Kidney (tissue), 14 donors: ENCODE results near the gene ATP1B1. TPM values are rescaled to one million over a fixed set of nuclear protein-coding genes. Genes with fewer than 3 reads are reported as not detected.
A peak's percentile ranks its signal among the peaks of the same experiment; 100 is the strongest.

Experiments used
- DNase-seq, 5 donors: peaks; one replicate each; pipeline ENCODE4 v3.0.0-alpha.2; 2013 to 2020
- FAIRE-seq: peaks from 2 replicates; lab custom pipeline; 2012; peaks lifted over from hg19 to GRCh38; lab: Jason Lieb, UNC
- H3K27ac ChIP-seq, 2 donors: one replicate each; pipeline ENCODE4 v1.7.0; 2013; ENCODE audit warnings: low read depth in 2 of 2, low read length in 2 of 2, inconsistent platforms in 1 of 2
- H3K27me3 ChIP-seq: one replicate; pipeline ENCODE4 v1.7.1; 2013; ENCODE audit warnings: low read length, inconsistent platforms; ENCODE audit not compliant: control insufficient read depth, insufficient read depth
- H3K36me3 ChIP-seq, 3 donors: one replicate each; pipeline versions ENCODE4 v1.7.0 to v1.7.1; 2013; ENCODE audit warnings: low read length in 3 of 3, control low read depth in 1 of 3, inconsistent platforms in 1 of 3; ENCODE audit not compliant: insufficient read depth in 3 of 3, control insufficient read depth in 2 of 3
- H3K4me1 ChIP-seq, 3 donors: one replicate each; pipeline versions ENCODE4 v1.7.0 to v1.7.1; 2013; ENCODE audit warnings: low read length in 3 of 3, inconsistent platforms in 1 of 3, low read depth in 1 of 3; ENCODE audit not compliant: control insufficient read depth in 2 of 3, insufficient read depth in 2 of 3
- H3K4me3 ChIP-seq, 3 donors: one replicate each; pipeline versions ENCODE4 v1.7.0 to v1.8.1; 2013; ENCODE audit warnings: low read length in 3 of 3, control low read depth in 1 of 3, inconsistent platforms in 1 of 3
- H3K9ac ChIP-seq, 3 donors: one replicate each; pipeline versions ENCODE4 v1.7.0 to v1.7.1; 2013; ENCODE audit warnings: low read length in 3 of 3, control low read depth in 1 of 3, inconsistent platforms in 1 of 3
- H3K9me3 ChIP-seq, 3 donors: one replicate each; pipeline versions ENCODE4 v1.7.0 to v1.7.1; 2013; ENCODE audit warnings: low read length in 3 of 3, control low read depth in 1 of 3, inconsistent platforms in 1 of 3; ENCODE audit not compliant: control insufficient read depth in 2 of 3, insufficient read depth in 1 of 3
- intact Hi-C: fragments of 100-400 bp; cut with DNase I; formaldehyde crosslinking; loops from one replicate; pipeline ENCODE4 v1.11.1; 2022
- polyA plus RNA-seq: library from polyadenylated mRNA; stranded (reverse); fragments of 350-450 nt; fragmentation: Illumina TruSeq; extraction: RNeasy Lipid Tissue Mini Kit (QIAGEN cat#74804); gene quantifications from one replicate; pipeline ENCODE4 v1.2.3, GENCODE V29; 2014; ENCODE audit warnings: low read depth, low replicate concordance; ENCODE audit not compliant: insufficient read depth
- total RNA-seq: library from RNA; stranded (reverse); fragmentation: NEBNext Ultra II Directional; extraction: Animal tissue kit (Norgen Biotek cat#: 25700); gene quantifications from one replicate; pipeline ENCODE4 v1.2.1, GENCODE V29; 2021
- TF ChIP-seq, protein P1 (sequence below): IDR thresholded peaks from 3 replicates; pipeline ENCODE4 v1.5.1; 2012; ENCODE audit warnings: mild to moderate bottlenecking, moderate library complexity, borderline replicate concordance; ENCODE audit not compliant: insufficient read depth; ENCODE audit errors: extremely low read depth
- donor health status: control.
- donor health status: control.
- donor health status: control.
- donor health status: control.
- donor health status: control.
- donor health status: DM: yes; HTN: yes; CAD: no.
- donor health status: Normal renal cell carcinoma (clear cell type).

The ATP1B1 gene
- total and polyA plus RNA-seq, 2 donors from 2014 or later, result 686 to 1,441 TPM

DNA sequence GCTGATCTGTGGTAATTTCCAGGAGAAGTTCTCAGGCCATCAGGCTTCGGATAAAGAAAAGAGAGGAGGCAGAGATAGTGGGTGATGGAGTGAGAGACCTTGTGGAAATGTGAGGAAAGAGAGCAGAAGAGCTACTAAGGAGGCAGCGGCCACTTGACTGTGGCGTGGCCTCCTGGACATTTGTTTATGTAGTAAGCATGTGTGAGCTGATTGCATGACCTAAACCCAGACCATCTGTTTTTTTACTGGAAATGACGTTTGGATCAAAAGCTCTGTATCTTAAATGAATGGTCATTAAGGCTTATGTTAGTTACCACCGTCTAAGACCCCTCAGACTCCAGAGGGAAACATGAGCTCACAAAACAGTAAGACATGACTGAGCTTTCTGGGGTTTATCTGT, 13.6 kb downstream of the ATP1B1 start:
- FAIRE-seq (no peak), DNase-seq (no peak)
- intact Hi-C loops, result no loop called here
- Histone ChIP-seq H3K9ac (peak overlapping the region in 2 of 3 donors; percentile 12 to 33), H3K27me3 (no peaks in the 10 kb centered on the region), H3K27ac (peak overlapping the region; percentile 41 to 52), H3K9me3 (no peaks in the 10 kb centered on the region), H3K4me1 (peaks cover 5 to 49% (median 35%) of the 10 kb centered on the region in 3 donors), H3K4me3 (peak overlapping the region in 2 of 3 donors; percentile 4 to 54), H3K36me3 (peaks cover 2 to 81% (median 38%) of the 10 kb centered on the region in 3 donors)
- TF ChIP-seq, protein P1, sequence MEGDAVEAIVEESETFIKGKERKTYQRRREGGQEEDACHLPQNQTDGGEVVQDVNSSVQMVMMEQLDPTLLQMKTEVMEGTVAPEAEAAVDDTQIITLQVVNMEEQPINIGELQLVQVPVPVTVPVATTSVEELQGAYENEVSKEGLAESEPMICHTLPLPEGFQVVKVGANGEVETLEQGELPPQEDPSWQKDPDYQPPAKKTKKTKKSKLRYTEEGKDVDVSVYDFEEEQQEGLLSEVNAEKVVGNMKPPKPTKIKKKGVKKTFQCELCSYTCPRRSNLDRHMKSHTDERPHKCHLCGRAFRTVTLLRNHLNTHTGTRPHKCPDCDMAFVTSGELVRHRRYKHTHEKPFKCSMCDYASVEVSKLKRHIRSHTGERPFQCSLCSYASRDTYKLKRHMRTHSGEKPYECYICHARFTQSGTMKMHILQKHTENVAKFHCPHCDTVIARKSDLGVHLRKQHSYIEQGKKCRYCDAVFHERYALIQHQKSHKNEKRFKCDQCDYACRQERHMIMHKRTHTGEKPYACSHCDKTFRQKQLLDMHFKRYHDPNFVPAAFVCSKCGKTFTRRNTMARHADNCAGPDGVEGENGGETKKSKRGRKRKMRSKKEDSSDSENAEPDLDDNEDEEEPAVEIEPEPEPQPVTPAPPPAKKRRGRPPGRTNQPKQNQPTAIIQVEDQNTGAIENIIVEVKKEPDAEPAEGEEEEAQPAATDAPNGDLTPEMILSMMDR, result no peak

DNA sequence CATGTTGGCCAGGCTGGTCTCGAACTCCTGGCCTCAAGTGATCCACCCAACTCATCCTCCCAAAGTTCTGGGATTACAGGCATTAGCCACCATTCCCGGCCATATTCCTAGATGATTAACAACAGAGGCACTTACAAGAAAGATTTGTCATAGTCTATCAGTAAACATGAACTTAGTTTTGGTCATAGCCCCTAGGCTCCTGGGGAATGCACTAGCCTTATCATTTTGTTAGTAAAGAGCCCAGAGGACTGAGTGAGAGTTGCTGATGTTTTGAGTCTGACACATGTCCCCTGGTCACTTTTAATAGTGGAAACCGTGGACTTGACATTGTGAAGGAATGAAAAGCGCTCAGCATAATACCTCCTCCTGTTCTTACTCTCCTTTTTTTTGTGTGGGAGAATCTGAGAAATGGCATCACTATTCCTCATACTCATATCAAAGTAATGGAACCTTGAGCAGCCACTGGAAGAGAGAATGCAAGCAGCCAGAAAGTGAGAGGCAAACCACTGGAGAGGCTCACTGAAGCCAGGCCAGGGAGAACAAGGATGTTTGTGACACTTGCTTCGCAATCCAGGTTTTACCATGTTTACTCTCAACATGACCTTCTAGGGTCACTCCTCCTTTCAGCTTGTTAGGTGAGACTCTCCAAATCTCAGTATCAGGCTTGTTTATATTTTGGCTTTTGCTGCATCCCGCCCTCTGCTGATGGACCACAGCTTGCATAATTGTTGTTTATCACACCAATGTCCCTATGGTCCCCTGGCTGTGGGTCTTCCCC, 14.8 kb downstream of the ATP1B1 start:
- Histone ChIP-seq H3K4me3 (peak overlapping the region in 2 of 3 donors; percentile 46 to 49), H3K9ac (peak overlapping the region in 1 of 3 donors; percentile 30), H3K4me1 (peaks cover 0 to 43% (median 28%) of the 10 kb centered on the region in 3 donors), H3K27me3 (no peaks in the 10 kb centered on the region), H3K9me3 (no peaks in the 10 kb centered on the region), H3K27ac (peak overlapping the region; percentile 77 to 84), H3K36me3 (peaks cover 2 to 83% (median 36%) of the 10 kb centered on the region in 3 donors)
- TF ChIP-seq, protein P1, result no peak
- no peak for DNase-seq
- FAIRE-seq, result no peak
- intact Hi-C loops, result no loop called here

DNA sequence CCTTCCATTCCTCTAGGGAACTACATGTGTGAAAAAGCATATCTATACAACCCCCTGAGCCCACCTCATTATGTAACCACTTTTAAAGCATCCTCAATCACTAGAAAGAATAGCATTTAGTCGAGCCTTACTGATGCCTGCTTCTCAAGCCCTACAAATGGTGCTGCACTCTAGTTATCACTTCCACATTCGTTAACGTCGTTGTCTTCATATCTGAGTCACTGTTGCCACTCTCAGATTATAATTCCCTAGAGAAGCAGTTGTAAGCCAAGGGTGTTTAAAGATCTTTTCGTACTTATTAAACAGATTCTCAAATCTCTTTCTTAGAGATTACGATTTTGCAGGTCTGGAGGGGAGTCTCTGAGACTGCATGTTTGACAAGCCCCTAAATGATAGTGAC, 16.5 kb downstream of the ATP1B1 start:
- no peak for DNase-seq
- peaks cover 4 to 84% (median 37%) of the 10 kb centered on the region in 3 donors for H3K36me3 ChIP-seq
- peak overlapping the region in 1 of 3 donors; percentile 2 for H3K4me3 ChIP-seq
- TF ChIP-seq, protein P1, result no peak
- intact Hi-C loops, result no loop called here
- peaks cover 0 to 37% (median 21%) of the 10 kb centered on the region in 3 donors for H3K4me1 ChIP-seq
- H3K27ac ChIP-seq, result no peak overlapping the region
- no peak for FAIRE-seq
- H3K27me3 ChIP-seq, result no peaks in the 10 kb centered on the region
- peak overlapping the region in 1 of 3 donors; percentile 5 for H3K9ac ChIP-seq
- H3K9me3 ChIP-seq, result no peaks in the 10 kb centered on the region
